T-helper 1 cell treated with Interleukin-12 subunit alpha and Interleukin-12 subunit beta and Interleukin-4 antibody, amounts not matched to agents 30 ng/mL and 1 ng/mL, for 36 hours (primary cell): ENCODE results near the gene RXFP2. TPM values are rescaled to one million over a fixed set of nuclear protein-coding genes. Genes with fewer than 3 reads are reported as not detected.

Source experiments
- intact Hi-C: fragments of 100-400 bp; cut with micrococcal nuclease; formaldehyde crosslinking; loops from one replicate; pipeline ENCODE4 v1.15.1; 2024
- total RNA-seq: library from RNA; stranded (reverse); gene quantifications from 2 replicates; pipeline ENCODE4 v1.2.3, GENCODE V29; 2022

Gene RXFP2
- total RNA-seq, 1 donor from 2014 or later, result not detected

DNA sequence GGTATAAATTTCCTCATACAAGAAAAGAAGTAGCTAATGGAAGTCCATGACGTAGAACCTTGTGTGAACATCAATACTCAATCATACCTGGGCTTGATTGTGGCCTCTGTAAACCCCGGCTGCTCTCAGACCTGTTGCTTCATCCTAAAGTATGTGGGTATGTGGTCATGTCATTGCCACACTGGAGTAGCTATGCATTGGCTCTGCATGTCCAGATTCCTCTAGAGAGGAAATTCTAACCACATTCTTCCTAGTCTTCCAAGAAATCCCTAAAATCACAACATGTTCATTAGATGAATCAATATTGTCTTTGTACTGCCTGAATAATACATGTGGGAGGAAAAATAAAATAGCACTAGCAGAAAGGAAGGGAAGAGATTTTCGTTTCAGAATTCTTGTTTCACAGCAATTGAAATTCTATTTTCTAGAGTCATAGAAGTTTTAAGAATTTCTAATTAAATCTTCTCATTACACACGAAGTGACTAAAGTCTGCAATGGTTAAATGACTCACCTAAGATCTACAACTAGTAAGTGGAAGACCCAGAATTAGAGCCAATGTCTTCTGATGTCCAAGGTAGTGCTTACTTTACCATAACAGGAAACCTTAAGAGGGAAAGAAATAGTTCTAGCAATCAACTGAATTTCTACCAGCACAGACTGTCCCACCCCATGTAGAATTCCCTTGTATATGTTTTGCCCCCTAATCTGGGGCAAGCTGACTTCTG is 28.0 kb downstream of the RXFP2 start:
- intact Hi-C loops, result no loop called here

DNA sequence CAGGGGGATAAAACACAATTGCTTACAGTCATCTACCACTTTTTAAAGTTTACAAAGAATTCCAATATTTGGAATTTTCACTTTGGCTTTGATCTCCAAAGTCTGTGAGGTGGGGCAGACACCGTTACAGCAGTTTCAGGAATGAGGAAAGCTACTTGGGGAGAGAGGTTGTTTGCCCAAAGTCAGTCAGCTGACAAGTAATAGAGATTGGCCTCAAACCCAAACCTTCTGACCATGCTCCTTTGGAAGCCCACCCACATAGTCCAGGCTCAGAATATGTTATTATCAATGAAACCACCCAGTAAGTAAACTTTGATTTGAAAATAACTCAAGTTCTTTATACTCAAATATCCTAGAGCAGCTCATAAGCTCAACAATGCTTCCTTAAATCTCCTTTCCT is 29.0 kb downstream of the RXFP2 start:
- intact Hi-C loops, result no loop called here

DNA sequence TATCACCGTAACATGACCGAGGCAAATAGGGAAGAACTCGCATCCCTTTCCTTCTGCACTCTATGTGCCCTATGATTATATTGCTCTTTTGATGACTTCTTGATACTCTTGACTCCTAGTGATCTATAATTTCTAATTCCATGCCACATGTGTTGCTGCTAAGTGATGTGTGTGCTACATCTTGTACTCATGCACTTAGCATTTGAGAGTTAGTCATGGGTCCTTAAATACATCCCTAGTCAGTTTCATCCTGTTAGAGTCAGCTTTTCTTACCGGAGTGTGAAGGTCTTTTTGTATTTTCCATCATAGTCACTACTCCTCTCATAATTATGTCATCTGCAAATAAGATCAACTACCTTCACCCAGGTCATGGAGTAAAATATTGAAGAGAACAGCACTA is 30.2 kb downstream of the RXFP2 start:
- intact Hi-C loops, result no loop called here

- intact Hi-C loops, result no loop called here
These were observed 32.9 kb downstream of the RXFP2 start for GRCh38 chr13:31772231-31772630.

DNA sequence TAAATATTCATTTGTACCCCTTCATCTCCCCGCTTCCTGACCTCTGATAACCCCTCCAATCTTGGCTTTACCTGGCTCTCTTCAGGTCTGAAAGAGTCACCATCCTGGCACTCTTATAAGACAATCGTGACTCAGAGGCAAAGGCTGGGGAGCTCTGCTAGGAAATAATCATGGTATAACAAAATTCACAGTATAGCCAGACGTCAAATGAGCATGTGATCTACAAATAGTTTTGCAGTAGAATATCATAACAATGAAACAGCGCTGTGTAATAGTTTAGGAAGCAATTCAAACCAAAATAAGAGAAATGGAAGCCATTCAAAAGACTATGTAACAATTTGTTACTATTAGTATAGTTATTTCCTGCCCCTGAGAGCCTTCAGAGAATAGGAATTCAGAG is 34.2 kb downstream of the RXFP2 start:
- intact Hi-C loops, result no loop called here

DNA sequence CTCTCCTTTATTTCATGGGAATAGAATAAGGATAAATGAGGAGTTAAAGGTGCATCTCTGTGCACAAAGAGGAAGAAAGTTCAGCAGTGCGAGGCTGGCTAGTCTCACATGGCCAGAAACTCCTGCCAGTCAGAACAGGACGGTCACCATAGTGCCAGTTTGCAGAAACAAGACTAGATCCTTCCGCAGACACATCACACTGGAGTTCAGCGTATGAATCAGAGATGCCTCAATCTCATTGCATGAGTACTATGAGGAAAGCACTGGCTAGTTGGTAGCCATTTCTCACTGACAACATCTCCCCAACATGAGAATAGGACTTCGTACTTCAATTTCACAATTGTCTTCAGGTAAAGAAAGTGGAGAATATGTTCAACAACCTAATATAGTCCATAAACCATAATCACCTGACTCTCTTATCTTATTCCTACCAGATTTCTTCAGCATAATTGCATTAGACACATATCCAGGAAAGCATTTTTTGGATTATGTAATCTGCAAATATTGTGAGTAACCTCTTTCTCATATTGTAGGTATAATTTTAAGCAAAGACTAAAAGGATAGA is 34.9 kb downstream of the RXFP2 start:
- intact Hi-C loops, result no loop called here

- intact Hi-C loops, result no loop called here
These were observed 35.8 kb downstream of the RXFP2 start for GRCh38 chr13:31775148-31775547.

DNA sequence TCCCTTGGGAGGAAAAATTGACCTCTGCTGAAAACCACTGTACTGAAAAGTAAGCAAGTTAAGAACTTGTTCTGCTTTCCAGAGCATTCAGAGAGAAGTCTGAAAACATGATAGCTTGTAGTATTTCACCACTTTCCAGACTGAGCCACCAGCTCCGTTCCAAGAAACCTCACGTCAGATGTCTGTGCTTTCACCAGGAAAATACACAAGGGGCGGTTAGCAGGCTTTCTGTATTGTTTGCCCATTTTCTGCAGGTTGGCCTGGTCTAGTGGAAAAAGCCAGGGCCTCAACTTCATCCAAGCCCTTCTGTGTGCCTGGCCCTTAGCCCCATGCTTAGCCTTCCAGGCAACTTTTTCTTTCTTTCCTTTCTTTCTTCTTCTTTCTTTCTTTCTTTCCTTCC is 36.4 kb downstream of the RXFP2 start:
- intact Hi-C loops, result no loop called here

DNA sequence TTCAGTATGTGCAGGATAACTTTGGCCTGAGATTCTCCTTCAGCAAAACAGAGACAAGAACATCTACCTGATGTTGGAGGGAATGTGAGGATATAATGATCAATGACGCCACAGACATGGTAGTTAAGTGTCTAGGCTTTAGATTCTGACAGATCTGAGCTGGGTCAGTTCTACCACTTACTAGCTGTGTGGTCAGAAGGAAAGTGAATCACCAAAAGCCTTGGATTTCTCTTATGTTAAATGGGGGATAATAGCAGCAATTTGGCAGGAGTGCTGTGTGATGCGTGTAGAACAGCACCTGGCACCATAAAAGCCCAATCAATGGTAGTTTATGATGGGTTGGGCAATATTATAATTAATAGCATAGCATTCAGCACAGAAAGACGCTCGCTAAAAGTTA is 41.7 kb downstream of the RXFP2 start:
- intact Hi-C loops, result no loop called here

DNA sequence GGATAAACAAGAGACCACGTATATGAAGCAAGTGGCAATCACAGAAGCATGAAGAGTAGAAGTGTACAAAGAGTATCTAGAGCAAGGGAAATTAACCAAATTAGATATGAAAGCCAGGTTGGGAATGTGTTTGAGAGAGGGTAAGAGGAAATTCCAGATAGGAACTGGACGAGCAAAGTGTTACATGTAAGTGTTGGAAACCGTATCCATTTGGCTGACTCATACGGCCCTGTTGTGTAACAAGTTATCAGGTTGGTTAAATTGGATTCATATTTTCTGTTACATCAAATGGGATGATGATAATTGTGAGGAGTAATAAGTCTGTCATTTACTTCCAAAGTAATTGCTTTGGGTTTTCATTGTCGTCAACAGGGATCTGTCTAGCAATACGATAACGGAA is 46.7 kb downstream of the RXFP2 start:
- intact Hi-C loops, result no loop called here

GRCh38 chr13:31790992-31791391 is 51.7 kb downstream of the RXFP2 start:
- intact Hi-C loops, result no loop called here

DNA sequence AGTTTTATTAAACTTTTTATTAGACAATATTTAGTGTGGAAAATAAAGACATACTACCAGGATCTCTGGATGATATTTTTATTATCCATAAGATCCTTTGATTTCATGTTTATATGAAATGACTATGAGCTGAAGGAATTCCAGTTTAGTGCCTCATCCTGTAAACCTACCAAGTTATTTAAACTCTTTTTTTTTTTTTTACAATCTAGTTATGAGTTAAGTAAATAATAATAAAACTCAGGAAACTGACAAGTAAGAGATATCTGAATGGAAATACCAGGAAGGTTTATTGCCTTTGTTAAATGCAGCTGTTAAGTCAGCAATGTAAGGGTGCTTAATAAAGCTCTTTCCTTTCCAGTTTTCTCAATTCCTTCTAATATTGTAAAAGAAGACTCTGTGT is 53.9 kb downstream of the RXFP2 start:
- intact Hi-C loops, result no loop called here

- intact Hi-C loops, result no loop called here
These were observed 55.1 kb downstream of the RXFP2 start for GRCh38 chr13:31794452-31794851.

- intact Hi-C loops, result no loop called here
These were observed 57.9 kb downstream of the RXFP2 start for GRCh38 chr13:31797154-31797775.

- intact Hi-C loops, result no loop called here
These were observed 58.9 kb downstream of the RXFP2 start for GRCh38 chr13:31798189-31798588.

DNA sequence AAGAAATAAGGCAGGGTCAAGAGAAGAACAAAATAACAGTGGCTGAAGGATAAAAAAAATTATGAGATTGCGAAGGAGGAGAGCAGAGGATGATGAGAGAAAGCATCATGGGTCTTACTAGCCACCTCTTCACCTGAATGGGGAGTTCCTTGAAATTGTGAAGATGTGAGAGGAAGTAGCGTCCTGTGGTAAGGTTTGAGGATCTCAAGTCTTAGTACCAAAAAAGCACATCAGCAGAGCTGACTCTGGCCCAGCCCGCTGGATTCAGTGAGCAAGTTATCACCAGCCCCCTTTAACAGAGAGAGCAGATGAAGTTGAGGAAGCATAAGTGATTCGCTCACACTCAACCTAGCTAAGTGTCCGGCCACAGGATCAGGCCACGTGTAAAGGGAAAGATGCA is 61.8 kb downstream of the RXFP2 start:
- intact Hi-C loops, result no loop called here

- intact Hi-C loops, result no loop called here
These were observed 64.0 kb downstream of the RXFP2 start for GRCh38 chr13:31803311-31803710.

DNA sequence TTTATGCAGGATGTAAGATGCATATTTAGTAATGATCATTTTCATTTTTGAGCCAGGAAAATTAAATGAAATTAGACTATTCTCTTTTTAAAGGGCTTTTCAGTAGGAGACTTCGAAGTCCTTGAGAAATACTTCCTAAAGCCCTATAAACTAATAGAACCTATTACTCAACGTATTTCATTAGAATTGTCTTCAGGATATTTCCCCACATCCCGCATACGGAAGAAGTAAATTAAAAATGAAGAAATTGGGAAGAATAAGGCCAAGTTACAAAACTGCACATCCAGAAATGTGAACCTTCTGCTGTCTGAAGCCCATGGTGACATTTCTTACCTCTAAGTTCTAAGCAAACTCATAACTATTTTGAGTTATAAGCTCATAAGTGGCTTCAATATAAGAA is 66.5 kb downstream of the RXFP2 start:
- intact Hi-C loops, result loop anchor here (2.0 kb wide), 1 partner anchor 41 kb away; no protein-coding TSS in a partner anchor

GRCh38 chr13:31807090-31807541 is 67.8 kb downstream of the RXFP2 start:
- intact Hi-C loops, result loop anchor here (2.0 kb wide), 1 partner anchor 40 kb away; no protein-coding TSS in a partner anchor

DNA sequence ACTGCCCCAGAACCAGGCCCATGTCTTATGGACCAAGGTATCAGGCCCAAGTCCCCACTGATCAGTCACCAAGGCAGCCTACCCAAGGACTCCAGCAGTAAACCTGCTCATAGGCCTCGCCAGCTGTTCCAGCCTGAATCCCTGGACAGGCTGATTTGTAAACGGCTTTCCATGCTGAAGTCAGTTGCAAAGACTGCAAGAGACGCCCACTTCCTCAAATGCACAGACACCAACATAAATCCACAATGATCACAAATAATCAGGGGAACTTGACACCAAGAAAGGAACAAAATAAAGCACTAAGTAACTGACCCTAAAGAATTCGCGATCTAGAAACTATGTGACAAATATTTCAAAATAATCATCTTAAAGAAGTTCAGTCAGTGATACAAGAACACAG is 75.2 kb downstream of the RXFP2 start:
- intact Hi-C loops, result no loop called here

GRCh38 chr13:31815361-31816144 is 76.2 kb downstream of the RXFP2 start:
- intact Hi-C loops, result no loop called here

GRCh38 chr13:31818236-31818635 is 78.9 kb downstream of the RXFP2 start:
- intact Hi-C loops, result no loop called here
